Panc1 (cell line): ENCODE results near the gene LNPK. TPM values are rescaled to one million over a fixed set of nuclear protein-coding genes. Genes with fewer than 3 reads are reported as not detected.

Experiments used
- ATAC-seq: fragments of 200-7000 bp; cut with Tn5 transposase; 2 replicates; pipeline ENCODE4 v1.9.1; 2020; ENCODE audit warnings: mild to moderate bottlenecking, moderate library complexity
- BruUV-seq: library from RNA; stranded (reverse); fragments of 400-500 nt; replicated peaks from 2 replicates; lab custom pipeline; 2021; lab: Mats Ljungman, UMichigan
- CTCF ChIA-PET: fragments of 300-600 bp; sonication (Branson Sonifier 250); formaldehyde crosslinking; loops from one replicate; lab custom pipeline; 2022; ENCODE audit warnings: antibody characterized with exemption; lab: Charles Lee
- POLR2A ChIA-PET: fragments of 300-600 bp; sonication (Branson Sonifier 250); formaldehyde crosslinking; loops from one replicate; lab custom pipeline; 2022; ENCODE audit warnings: antibody characterized with exemption; lab: Charles Lee
- DNase-seq: peaks from one replicate; pipeline ENCODE4 v3.0.0-alpha.2; 2010; ENCODE audit warnings: low read depth, low spot score
- H3K27ac ChIP-seq: 2 replicates; pipeline ENCODE4 v1.5.1; 2011; ENCODE audit warnings: mild to moderate bottlenecking, low read length, inconsistent platforms
- H3K27me3 ChIP-seq: fragments of 200-500 bp; sonication (Bioruptor generic); 2 replicates; pipeline ENCODE4 v1.6.0; 2014; ENCODE audit warnings: low read length, inconsistent platforms; ENCODE audit not compliant: control insufficient read depth, insufficient read depth
- H3K36me3 ChIP-seq: fragments of 200-500 bp; sonication (Bioruptor generic); 2 replicates; pipeline ENCODE4 v1.5.1; 2014; ENCODE audit warnings: inconsistent platforms, mild to moderate bottlenecking, low read length, moderate library complexity; ENCODE audit not compliant: control insufficient read depth, insufficient read depth
- H3K4me1 ChIP-seq: 2 replicates; pipeline ENCODE4 v1.5.1; 2011; ENCODE audit warnings: inconsistent platforms, mild to moderate bottlenecking, low read length, moderate library complexity; ENCODE audit not compliant: control insufficient read depth, insufficient read depth
- H3K4me3 ChIP-seq, 2 experiments: 2 replicates each; pipeline ENCODE4 v1.5.1; 2011 to 2012; ENCODE audit warnings: low read depth in 2 of 2, low read length in 2 of 2, mild to moderate bottlenecking in 2 of 2, inconsistent platforms in 1 of 2, moderate library complexity in 1 of 2
- H3K9me3 ChIP-seq: fragments of 200-500 bp; sonication (Bioruptor generic); 2 replicates; pipeline ENCODE4 v1.5.1; 2014; ENCODE audit warnings: low read depth, mild to moderate bottlenecking, inconsistent platforms, low read length, moderate library complexity; ENCODE audit not compliant: control insufficient read depth, insufficient read depth
- POLR2AphosphoS5 ChIP-seq: IDR thresholded peaks from 2 replicates; pipeline ENCODE4 v1.6.1; 2012; ENCODE audit warnings: mild to moderate bottlenecking, low read depth, low read length, moderate library complexity
- SIN3A ChIP-seq: IDR thresholded peaks from 2 replicates; pipeline ENCODE4 v1.6.1; 2012; ENCODE audit warnings: low read depth, mild to moderate bottlenecking, low read length, moderate library complexity, borderline replicate concordance; ENCODE audit not compliant: insufficient read depth
- TCF7L2 ChIP-seq: IDR thresholded peaks from 2 replicates; pipeline ENCODE4 v1.6.1; 2011; ENCODE audit warnings: mild to moderate bottlenecking, low read depth, low read length, inconsistent platforms
- in situ Hi-C: cut with HindIII; loops from 2 replicates; pipeline ENCODE4 v1.10.0; 2016; ENCODE audit warnings: low sequenced_read_pairs, low pct_unique_long_range_greater_than_20kb
- intact Hi-C: fragments of 100-400 bp; cut with micrococcal nuclease; formaldehyde crosslinking; loops from one replicate; pipeline ENCODE4 v1.10.0; 2022; ENCODE audit not compliant: unreplicated experiment
- total RNA-seq: library from RNA; stranded (reverse); gene quantifications from one replicate; pipeline ENCODE4 v1.2.1, GENCODE V29; 2021; ENCODE audit not compliant: unreplicated experiment
- TF ChIP-seq, protein P1 (sequence below), 2 experiments: IDR thresholded peaks; 2 replicates each; pipeline ENCODE4 v1.6.1; 2011 to 2012; ENCODE audit warnings: low read depth in 2 of 2, control low read depth in 1 of 2, low read length in 1 of 2, mild to moderate bottlenecking in 1 of 2, moderate library complexity in 1 of 2; ENCODE audit not compliant: insufficient read depth in 1 of 2
- TF ChIP-seq, protein P2 (sequence below): fragments of 450-650 bp; IDR thresholded peaks from 2 replicates; pipeline ENCODE4 v1.5.1; 2017; ENCODE audit warnings: mild to moderate bottlenecking

The LNPK gene
- total RNA-seq, 1 experiment from 2014 or later = 27.3 TPM

DNA sequence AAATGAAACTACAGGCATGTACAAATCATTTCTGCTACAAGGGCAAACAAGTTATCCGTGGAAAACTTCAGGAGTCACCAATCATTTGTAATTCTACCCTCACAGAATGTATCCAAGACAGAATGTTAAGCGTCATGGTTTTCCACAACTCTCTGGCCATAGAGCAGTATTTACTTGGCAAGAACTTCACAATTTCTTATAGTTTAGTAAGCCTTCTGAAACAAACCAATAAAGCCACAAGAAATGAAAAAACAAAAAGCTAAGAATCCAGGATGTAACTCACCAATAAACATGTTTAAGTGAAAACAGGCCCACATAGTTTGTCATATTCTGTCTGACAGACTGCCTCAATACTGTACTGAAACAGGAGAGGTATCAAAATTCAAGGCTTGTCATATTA lies 70.3 kb downstream of the LNPK start:
- no peak for TF ChIP-seq POLR2AphosphoS5
- no peak for TF ChIP-seq TCF7L2
- TF ChIP-seq, protein P1, sequence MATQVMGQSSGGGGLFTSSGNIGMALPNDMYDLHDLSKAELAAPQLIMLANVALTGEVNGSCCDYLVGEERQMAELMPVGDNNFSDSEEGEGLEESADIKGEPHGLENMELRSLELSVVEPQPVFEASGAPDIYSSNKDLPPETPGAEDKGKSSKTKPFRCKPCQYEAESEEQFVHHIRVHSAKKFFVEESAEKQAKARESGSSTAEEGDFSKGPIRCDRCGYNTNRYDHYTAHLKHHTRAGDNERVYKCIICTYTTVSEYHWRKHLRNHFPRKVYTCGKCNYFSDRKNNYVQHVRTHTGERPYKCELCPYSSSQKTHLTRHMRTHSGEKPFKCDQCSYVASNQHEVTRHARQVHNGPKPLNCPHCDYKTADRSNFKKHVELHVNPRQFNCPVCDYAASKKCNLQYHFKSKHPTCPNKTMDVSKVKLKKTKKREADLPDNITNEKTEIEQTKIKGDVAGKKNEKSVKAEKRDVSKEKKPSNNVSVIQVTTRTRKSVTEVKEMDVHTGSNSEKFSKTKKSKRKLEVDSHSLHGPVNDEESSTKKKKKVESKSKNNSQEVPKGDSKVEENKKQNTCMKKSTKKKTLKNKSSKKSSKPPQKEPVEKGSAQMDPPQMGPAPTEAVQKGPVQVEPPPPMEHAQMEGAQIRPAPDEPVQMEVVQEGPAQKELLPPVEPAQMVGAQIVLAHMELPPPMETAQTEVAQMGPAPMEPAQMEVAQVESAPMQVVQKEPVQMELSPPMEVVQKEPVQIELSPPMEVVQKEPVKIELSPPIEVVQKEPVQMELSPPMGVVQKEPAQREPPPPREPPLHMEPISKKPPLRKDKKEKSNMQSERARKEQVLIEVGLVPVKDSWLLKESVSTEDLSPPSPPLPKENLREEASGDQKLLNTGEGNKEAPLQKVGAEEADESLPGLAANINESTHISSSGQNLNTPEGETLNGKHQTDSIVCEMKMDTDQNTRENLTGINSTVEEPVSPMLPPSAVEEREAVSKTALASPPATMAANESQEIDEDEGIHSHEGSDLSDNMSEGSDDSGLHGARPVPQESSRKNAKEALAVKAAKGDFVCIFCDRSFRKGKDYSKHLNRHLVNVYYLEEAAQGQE (IDR thresholded peaks at IDR 0.05; ENCODE audit: insufficient read depth in 1 of 2, low read depth in 2 of 2, low read length in 1 of 2) = no peak
- no peak for TF ChIP-seq SIN3A
- TF ChIP-seq, protein P2, sequence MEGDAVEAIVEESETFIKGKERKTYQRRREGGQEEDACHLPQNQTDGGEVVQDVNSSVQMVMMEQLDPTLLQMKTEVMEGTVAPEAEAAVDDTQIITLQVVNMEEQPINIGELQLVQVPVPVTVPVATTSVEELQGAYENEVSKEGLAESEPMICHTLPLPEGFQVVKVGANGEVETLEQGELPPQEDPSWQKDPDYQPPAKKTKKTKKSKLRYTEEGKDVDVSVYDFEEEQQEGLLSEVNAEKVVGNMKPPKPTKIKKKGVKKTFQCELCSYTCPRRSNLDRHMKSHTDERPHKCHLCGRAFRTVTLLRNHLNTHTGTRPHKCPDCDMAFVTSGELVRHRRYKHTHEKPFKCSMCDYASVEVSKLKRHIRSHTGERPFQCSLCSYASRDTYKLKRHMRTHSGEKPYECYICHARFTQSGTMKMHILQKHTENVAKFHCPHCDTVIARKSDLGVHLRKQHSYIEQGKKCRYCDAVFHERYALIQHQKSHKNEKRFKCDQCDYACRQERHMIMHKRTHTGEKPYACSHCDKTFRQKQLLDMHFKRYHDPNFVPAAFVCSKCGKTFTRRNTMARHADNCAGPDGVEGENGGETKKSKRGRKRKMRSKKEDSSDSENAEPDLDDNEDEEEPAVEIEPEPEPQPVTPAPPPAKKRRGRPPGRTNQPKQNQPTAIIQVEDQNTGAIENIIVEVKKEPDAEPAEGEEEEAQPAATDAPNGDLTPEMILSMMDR = no peak
- no TSS peak for BruUV-seq
- ATAC-seq (no peak), DNase-seq (no peak)
- in situ Hi-C loops = no loop called here
- Histone ChIP-seq H3K27ac (no peak overlapping the region), H3K4me3 (no peak overlapping the region), H3K36me3 (peaks cover 2% of the 10 kb centered on the region; the same call in 1 of the 2 replicates), H3K4me1 (no peaks in the 10 kb centered on the region), H3K9me3 (no peaks in the 10 kb centered on the region), H3K27me3 (no peaks in the 10 kb centered on the region)
- intact Hi-C loops = no loop called here
- ChIA-PET POLR2A (no interaction called here), CTCF (no interaction called here)

DNA sequence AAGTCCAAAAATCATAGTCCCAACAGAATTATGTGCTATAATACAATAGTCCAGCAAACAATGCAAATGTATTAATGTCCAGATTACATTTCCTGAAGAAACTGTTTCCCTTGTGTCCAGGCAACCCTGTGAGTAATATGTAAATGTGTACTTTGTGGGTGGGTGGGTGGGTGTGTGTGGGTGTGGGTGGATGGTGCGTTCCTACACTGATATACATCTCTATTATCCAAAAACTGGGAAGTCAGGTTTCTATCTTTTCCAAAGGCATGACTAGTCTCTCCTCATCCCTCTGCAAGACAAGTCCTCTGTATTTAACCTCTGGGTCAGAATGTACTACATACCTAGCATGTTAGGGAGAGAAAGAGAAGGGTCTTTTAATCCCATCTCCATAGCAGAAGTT lies 71.6 kb downstream of the LNPK start:
- intact Hi-C loops (no loop called here), in situ Hi-C loops (no loop called here)
- CTCF ChIA-PET = no interaction called here
- H3K27ac ChIP-seq = no peak overlapping the region
- no peak for DNase-seq
- POLR2A ChIA-PET = no interaction called here
- H3K4me1 ChIP-seq = no peaks in the 10 kb centered on the region
- no peak overlapping the region for H3K4me3 ChIP-seq
- no TSS peak for BruUV-seq
- H3K27me3 ChIP-seq = no peaks in the 10 kb centered on the region
- no peaks in the 10 kb centered on the region; the same call in 1 of the 2 replicates for H3K36me3 ChIP-seq
- TF ChIP-seq, protein P1 (IDR thresholded peaks at IDR 0.05; ENCODE audit: insufficient read depth in 1 of 2, low read depth in 2 of 2, low read length in 1 of 2) = no peak
- TF ChIP-seq TCF7L2 (no peak), POLR2AphosphoS5 (no peak), SIN3A (no peak)
- TF ChIP-seq, protein P2 = no peak
- ATAC-seq = no peak
- no peaks in the 10 kb centered on the region for H3K9me3 ChIP-seq
